ENCODE data around the gene ATAD3C. TPM values are rescaled to one million over a fixed set of nuclear protein-coding genes. Genes with fewer than 3 reads are reported as not detected.
"Not testable (repeated sequence)": the region's sequence is repeated elsewhere in the genome, so short reads cannot be mapped to it uniquely, and the experiment has no call there.

ATAD3C gene
- total and polyA plus RNA-seq, 12 donors, result under 0.01 to 1.4 (median 0.69) TPM; not detected in 3

DNA sequence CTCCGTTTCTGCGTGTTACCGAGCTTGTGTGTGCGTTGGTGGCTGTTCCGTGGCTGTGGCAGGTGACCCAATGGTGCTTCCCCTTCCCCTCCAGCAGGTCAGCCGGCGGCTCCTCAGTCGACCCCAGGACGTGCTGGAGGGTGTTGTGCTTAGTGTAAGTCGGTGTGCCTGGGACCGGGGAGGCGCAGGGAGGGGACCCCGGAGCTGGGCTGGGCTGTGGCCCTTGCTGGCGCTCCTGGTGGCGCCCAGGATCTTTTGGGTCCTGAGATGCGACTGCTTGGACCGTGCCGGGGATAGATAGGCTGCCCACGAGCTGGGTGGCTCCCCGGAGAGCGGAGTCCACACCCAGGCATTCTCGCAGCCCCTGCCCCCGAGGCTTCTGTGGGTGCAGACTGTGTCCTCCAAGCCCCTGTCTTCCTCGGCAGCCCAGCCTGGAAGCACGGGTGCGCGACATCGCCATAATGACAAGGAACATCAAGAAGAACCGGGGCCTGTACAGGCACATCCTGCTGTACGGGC, 5.9 kb downstream of the ATAD3C start:
- Histone ChIP-seq H3K27ac (no peak overlapping the region), H3K4me3 (no peak overlapping the region), H3K36me3 (replicated peaks in 1 of 2) (no peaks in the 10 kb centered on the region), H3K9me3 (replicated peaks in 1 of 3) (no peaks in the 10 kb centered on the region), H3K27me3 (no peaks in the 10 kb centered on the region), H3K4me1 (replicated peaks in 1 of 2) (no peaks in the 10 kb centered on the region)
- intact Hi-C loops (cut with DNase I), result no loop called here
- WGBS, 4 donors, result 80 to 90% (median 86%) methylated on average over 14 to 27 of the region's 30 CpGs
- no peak for TF ChIP-seq POLR2A (IDR thresholded peaks at IDR 0.05)
- TF ChIP-seq, protein P1, sequence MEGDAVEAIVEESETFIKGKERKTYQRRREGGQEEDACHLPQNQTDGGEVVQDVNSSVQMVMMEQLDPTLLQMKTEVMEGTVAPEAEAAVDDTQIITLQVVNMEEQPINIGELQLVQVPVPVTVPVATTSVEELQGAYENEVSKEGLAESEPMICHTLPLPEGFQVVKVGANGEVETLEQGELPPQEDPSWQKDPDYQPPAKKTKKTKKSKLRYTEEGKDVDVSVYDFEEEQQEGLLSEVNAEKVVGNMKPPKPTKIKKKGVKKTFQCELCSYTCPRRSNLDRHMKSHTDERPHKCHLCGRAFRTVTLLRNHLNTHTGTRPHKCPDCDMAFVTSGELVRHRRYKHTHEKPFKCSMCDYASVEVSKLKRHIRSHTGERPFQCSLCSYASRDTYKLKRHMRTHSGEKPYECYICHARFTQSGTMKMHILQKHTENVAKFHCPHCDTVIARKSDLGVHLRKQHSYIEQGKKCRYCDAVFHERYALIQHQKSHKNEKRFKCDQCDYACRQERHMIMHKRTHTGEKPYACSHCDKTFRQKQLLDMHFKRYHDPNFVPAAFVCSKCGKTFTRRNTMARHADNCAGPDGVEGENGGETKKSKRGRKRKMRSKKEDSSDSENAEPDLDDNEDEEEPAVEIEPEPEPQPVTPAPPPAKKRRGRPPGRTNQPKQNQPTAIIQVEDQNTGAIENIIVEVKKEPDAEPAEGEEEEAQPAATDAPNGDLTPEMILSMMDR (IDR thresholded peaks at IDR 0.05), result no peak
- no peak for DNase-seq

DNA sequence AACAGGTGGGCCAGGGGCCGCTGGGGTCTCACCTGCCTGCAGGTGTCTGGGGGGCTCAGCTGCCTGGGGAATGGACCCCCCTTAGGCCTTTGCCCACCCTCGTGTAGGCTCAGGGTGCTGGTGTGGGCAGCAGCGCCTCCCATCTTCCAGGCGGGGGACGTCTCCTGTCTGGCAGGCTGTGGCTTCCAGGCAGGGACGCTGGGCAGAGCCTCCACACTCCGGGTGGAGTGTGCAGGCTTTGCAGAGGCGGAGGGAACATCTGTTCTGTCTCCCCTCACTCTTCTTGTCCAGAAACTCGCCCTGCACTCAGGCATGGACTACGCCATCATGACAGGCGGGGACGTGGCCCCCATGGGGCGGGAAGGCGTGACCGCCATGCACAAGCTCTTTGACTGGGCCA, 6.4 kb downstream of the ATAD3C start:
- WGBS, 4 donors, result 67 to 75% methylated on average over 1 of the region's 15 CpGs; no CpG with 5 or more reads in 2 of the 4 donors
- DNase-seq; H3K36me3 ChIP-seq (replicated peaks in 1 of 2); H3K9me3 ChIP-seq (replicated peaks in 1 of 3); H3K4me3 ChIP-seq; intact Hi-C loops (cut with DNase I); H3K4me1 ChIP-seq (replicated peaks in 1 of 2); H3K27ac ChIP-seq; H3K27me3 ChIP-seq: not testable (repeated sequence)

DNA sequence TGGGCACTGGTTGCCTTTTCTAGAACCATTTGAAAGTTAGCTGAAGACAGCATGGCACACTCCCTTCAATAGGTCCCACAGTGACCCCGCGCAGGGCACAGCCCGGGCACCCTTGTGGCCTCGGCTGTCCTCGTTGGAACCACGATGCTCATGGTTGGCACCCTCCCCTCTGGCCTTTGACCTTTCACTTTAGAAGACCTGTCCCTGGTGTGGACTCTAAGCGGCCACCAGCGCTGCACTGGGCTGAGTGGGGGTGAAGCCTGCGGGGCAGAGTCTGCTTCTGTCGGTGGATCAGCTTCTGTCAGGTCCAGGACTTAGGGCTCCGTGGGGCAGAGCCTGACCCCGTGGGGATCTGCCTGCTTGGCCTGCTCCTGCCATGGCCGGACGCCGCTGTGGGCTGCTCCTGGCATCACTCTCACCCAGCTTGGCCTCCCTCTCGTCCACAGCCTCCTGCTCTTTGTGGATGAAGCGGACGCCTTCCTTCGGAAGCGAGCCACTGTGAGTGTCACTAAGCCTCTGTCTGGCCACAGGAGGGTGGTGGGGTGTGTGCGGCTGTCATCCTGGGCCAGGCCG, 7.3 kb downstream of the ATAD3C start:
- intact Hi-C loops (cut with DNase I); H3K36me3 ChIP-seq (replicated peaks in 1 of 2); H3K4me3 ChIP-seq; H3K27ac ChIP-seq; H3K4me1 ChIP-seq (replicated peaks in 1 of 2); H3K9me3 ChIP-seq (replicated peaks in 1 of 3); DNase-seq; H3K27me3 ChIP-seq: not testable (repeated sequence)
- WGBS, 4 donors, result 84 to 93% (median 85%) methylated on average over 7 to 16 of the region's 22 CpGs

DNA sequence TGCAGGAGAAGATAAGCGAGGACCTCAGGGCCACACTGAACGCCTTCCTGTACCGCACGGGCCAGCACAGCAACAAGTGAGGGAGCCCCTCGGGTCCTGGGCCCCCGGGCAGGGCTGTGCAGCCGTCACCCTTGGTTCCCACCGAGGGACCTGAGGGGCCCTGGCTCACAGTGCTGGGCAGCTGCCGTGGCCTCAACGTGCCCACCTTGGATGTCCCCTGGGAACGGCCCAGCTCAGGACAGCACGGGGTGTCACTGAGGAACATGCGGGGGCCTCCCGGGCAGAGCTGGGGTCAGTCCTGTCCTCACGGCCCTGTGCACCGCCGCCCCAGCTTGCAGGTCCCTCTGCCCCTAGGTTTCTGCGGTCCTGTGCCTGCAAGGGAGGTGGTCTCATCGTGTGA, 9.7 kb downstream of the ATAD3C start:
- H3K27ac ChIP-seq; DNase-seq; H3K9me3 ChIP-seq (replicated peaks in 1 of 3); H3K4me3 ChIP-seq; intact Hi-C loops (cut with DNase I); H3K27me3 ChIP-seq; H3K36me3 ChIP-seq (replicated peaks in 1 of 2); H3K4me1 ChIP-seq (replicated peaks in 1 of 2): not testable (repeated sequence)
- 77 to 83% (median 80%) methylated on average over 3 to 12 of the region's 19 CpGs; no CpG with 5 or more reads in 1 of the 4 donors for WGBS, 4 donors

DNA sequence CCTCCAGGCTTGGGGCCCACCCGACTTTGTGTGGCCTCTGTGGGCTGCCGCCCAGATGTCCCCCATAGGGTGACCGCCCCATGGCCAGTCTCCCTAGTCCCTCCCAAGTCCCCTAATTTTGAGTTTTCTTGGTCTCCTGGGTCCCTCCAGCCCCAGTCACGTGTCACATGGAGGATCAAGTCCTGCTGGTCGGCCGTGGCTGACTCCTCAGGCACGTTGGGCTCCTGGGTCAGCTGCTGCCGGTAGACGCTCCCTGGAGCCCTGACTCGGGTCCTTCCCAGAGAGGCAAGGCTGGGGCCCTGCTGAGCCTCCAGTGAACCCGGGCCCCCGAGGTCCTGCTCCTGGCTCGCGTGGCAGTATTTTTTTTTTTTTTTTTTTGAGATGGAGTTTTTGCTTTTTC, 10.2 kb downstream of the ATAD3C start:
- intact Hi-C loops (cut with DNase I); H3K27ac ChIP-seq; H3K4me1 ChIP-seq (replicated peaks in 1 of 2); H3K36me3 ChIP-seq (replicated peaks in 1 of 2); H3K9me3 ChIP-seq (replicated peaks in 1 of 3); H3K4me3 ChIP-seq; DNase-seq; H3K27me3 ChIP-seq: not testable (repeated sequence)
- 72 to 87% (median 82%) methylated on average over 11 to 14 of the region's 14 CpGs for WGBS, 4 donors

DNA sequence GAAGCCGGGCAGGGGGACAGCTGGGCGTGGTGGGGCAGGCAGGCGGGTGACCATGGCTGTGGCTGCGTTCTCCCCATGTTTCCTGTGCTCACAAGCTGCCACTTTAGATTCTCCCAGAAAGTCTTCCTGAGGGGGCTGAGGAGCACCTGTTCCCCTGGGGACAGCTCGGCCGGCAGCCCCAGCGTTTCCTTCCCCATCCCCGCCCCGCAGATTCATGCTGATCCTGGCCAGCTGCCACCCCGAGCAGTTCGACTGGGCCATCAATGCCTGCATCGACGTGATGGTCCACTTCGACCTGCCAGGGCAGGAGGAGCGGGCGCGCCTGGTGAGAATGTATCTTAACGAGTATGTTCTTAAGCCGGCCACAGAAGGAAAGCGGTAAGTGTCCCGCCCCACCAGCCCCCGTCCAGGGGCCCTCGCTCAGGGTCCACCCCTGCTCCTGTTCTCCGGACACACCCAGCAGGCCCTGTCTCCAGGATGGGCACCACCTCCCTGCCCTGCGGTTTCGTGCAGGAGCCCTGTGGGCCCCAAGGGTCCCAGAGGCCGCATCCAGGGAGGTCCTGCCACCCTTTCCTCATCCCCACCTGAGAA, 11.1 kb downstream of the ATAD3C start:
- H3K36me3 ChIP-seq (replicated peaks in 1 of 2), result no peaks in the 10 kb centered on the region
- TF ChIP-seq POLR2A (IDR thresholded peaks at IDR 0.05), result no peak
- TF ChIP-seq, protein P1 (IDR thresholded peaks at IDR 0.05), result no peak
- WGBS, 4 donors, result 64 to 77% (median 74%) methylated on average over 17 to 27 of the region's 27 CpGs
- no peak for DNase-seq
- H3K9me3 ChIP-seq (replicated peaks in 1 of 3), result no peaks in the 10 kb centered on the region
- no peaks in the 10 kb centered on the region for H3K4me1 ChIP-seq (replicated peaks in 1 of 2)
- no peak overlapping the region for H3K27ac ChIP-seq
- no peaks in the 10 kb centered on the region for H3K27me3 ChIP-seq
- no peak overlapping the region for H3K4me3 ChIP-seq
- intact Hi-C loops (cut with DNase I), result no loop called here

All from adrenal gland (tissue), 12 donors.